Esophagus muscularis mucosa (tissue), 3 donors: ENCODE results near the gene CRYBB2.

Experiments
- POLR2A ChIP-seq: fragments of 450-650 bp; IDR thresholded peaks from one replicate; pipeline ENCODE4 v1.6.1; 2017; ENCODE audit warnings: antibody characterized with exemption, moderate library complexity, mild to moderate bottlenecking, low read depth
- TF ChIP-seq, protein P1 (sequence below), 3 experiments: fragments of 200-600 bp in 2 of 3; fragments of 450-650 bp in 1 of 3; sonication (generic) in 2 of 3; IDR thresholded peaks; one replicate each; pipeline ENCODE4 v1.5.1; 2017 to 2019; ENCODE audit warnings: antibody characterized with exemption in 3 of 3, mild to moderate bottlenecking in 2 of 3, moderate library complexity in 1 of 3

- TF ChIP-seq POLR2A = no peak
- TF ChIP-seq, protein P1, sequence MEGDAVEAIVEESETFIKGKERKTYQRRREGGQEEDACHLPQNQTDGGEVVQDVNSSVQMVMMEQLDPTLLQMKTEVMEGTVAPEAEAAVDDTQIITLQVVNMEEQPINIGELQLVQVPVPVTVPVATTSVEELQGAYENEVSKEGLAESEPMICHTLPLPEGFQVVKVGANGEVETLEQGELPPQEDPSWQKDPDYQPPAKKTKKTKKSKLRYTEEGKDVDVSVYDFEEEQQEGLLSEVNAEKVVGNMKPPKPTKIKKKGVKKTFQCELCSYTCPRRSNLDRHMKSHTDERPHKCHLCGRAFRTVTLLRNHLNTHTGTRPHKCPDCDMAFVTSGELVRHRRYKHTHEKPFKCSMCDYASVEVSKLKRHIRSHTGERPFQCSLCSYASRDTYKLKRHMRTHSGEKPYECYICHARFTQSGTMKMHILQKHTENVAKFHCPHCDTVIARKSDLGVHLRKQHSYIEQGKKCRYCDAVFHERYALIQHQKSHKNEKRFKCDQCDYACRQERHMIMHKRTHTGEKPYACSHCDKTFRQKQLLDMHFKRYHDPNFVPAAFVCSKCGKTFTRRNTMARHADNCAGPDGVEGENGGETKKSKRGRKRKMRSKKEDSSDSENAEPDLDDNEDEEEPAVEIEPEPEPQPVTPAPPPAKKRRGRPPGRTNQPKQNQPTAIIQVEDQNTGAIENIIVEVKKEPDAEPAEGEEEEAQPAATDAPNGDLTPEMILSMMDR (IDR thresholded peaks at IDR 0.05) = no peak
Measured at GRCh38 chr22:25177895-25178294, 41.5 kb upstream of the CRYBB2 start.
